Measurements from ENCODE around the gene ITSN1. TPM values are rescaled to one million over a fixed set of nuclear protein-coding genes. Genes with fewer than 3 reads are reported as not detected.

ITSN1 gene
- polyA plus RNA-seq, 1 donor from 2014 or later: 35.1 TPM

DNA sequence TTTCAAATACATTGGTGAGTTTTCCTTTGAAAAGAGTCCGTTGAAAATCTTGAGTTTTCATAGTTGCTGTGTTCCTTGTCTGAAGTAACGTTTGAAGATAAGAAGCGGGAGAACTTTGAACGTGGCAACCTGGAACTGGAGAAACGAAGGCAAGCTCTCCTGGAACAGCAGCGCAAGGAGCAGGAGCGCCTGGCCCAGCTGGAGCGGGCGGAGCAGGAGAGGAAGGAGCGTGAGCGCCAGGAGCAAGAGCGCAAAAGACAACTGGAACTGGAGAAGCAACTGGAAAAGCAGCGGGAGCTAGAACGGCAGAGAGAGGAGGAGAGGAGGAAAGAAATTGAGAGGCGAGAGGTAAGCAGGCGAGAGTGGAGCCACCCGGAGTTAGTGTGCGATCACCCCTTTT, 129.7 kb downstream of the ITSN1 start:
- H4K20me1 ChIP-seq (ENCODE audit: insufficient read depth): no peaks in the 10 kb centered on the region
- no peak overlapping the region for H3K4me2 ChIP-seq (ENCODE audit: low read length)
- TF ChIP-seq EP300 (conservative IDR thresholded peaks at IDR 0.05; ENCODE audit: poor library complexity, severe bottlenecking) (no peak), MXI1 (conservative IDR thresholded peaks at IDR 0.05; ENCODE audit: poor library complexity, severe bottlenecking) (no peak), SMC3 (conservative IDR thresholded peaks at IDR 0.05; ENCODE audit: poor library complexity) (no peak), TAF1 (IDR thresholded peaks at IDR 0.05; ENCODE audit: low read depth) (no peak), EZH2 (IDR thresholded peaks at IDR 0.05; ENCODE audit: borderline replicate concordance, insufficient read depth, low read length, poor library complexity, severe bottlenecking) (no peak), POLR2AphosphoS5 (IDR thresholded peaks at IDR 0.05) (no peak), RAD21 (conservative IDR thresholded peaks at IDR 0.05) (no peak)
- TF ChIP-seq, protein P1, sequence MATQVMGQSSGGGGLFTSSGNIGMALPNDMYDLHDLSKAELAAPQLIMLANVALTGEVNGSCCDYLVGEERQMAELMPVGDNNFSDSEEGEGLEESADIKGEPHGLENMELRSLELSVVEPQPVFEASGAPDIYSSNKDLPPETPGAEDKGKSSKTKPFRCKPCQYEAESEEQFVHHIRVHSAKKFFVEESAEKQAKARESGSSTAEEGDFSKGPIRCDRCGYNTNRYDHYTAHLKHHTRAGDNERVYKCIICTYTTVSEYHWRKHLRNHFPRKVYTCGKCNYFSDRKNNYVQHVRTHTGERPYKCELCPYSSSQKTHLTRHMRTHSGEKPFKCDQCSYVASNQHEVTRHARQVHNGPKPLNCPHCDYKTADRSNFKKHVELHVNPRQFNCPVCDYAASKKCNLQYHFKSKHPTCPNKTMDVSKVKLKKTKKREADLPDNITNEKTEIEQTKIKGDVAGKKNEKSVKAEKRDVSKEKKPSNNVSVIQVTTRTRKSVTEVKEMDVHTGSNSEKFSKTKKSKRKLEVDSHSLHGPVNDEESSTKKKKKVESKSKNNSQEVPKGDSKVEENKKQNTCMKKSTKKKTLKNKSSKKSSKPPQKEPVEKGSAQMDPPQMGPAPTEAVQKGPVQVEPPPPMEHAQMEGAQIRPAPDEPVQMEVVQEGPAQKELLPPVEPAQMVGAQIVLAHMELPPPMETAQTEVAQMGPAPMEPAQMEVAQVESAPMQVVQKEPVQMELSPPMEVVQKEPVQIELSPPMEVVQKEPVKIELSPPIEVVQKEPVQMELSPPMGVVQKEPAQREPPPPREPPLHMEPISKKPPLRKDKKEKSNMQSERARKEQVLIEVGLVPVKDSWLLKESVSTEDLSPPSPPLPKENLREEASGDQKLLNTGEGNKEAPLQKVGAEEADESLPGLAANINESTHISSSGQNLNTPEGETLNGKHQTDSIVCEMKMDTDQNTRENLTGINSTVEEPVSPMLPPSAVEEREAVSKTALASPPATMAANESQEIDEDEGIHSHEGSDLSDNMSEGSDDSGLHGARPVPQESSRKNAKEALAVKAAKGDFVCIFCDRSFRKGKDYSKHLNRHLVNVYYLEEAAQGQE (IDR thresholded peaks at IDR 0.05; ENCODE audit: borderline replicate concordance): no peak
- TF ChIP-seq, protein P2, sequence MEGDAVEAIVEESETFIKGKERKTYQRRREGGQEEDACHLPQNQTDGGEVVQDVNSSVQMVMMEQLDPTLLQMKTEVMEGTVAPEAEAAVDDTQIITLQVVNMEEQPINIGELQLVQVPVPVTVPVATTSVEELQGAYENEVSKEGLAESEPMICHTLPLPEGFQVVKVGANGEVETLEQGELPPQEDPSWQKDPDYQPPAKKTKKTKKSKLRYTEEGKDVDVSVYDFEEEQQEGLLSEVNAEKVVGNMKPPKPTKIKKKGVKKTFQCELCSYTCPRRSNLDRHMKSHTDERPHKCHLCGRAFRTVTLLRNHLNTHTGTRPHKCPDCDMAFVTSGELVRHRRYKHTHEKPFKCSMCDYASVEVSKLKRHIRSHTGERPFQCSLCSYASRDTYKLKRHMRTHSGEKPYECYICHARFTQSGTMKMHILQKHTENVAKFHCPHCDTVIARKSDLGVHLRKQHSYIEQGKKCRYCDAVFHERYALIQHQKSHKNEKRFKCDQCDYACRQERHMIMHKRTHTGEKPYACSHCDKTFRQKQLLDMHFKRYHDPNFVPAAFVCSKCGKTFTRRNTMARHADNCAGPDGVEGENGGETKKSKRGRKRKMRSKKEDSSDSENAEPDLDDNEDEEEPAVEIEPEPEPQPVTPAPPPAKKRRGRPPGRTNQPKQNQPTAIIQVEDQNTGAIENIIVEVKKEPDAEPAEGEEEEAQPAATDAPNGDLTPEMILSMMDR (IDR thresholded peaks at IDR 0.05; ENCODE audit: poor library complexity, severe bottlenecking): no peak
- peaks cover 15% of the 10 kb centered on the region for H3K36me3 ChIP-seq (ENCODE audit: insufficient read depth, low read length)
- no peak overlapping the region for H2AFZ ChIP-seq (ENCODE audit: low read depth, low read length)
- no peak overlapping the region for H3K9ac ChIP-seq (ENCODE audit: low read length)
- H3K27me3 ChIP-seq (ENCODE audit: insufficient read depth, low read depth, low read length): no peaks in the 10 kb centered on the region
- no peak overlapping the region for H3K27ac ChIP-seq (ENCODE audit: low read length)
- no peak overlapping the region for H3K4me3 ChIP-seq (ENCODE audit: low read length)
- H3K79me2 ChIP-seq (replicated peaks; ENCODE audit: insufficient read depth, low read length): no peaks in the 10 kb centered on the region
- no peaks in the 10 kb centered on the region for H3K9me2 ChIP-seq (ENCODE audit: insufficient read depth, low read length)
- H3K9me3 ChIP-seq (ENCODE audit: low read length): no peaks in the 10 kb centered on the region
- no peaks in the 10 kb centered on the region for H3F3A ChIP-seq (ENCODE audit: insufficient read depth, low read length, poor library complexity, severe bottlenecking)

DNA sequence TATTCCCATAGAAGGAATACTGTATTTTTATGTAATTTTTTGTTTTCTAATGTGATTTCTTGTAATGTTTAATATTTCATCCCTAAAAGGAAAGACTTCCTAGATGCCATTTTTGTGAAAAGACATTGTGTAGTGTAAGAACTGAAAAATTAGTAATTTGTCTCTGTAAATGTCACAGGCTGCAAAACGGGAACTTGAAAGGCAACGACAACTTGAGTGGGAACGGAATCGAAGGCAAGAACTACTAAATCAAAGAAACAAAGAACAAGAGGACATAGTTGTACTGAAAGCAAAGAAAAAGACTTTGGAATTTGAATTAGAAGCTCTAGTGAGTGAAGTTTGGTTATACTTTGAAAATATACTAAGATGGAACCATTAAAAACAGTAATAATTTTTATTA, 132.2 kb downstream of the ITSN1 start:
- H2AFZ ChIP-seq (ENCODE audit: low read depth, low read length): no peak overlapping the region
- H4K20me1 ChIP-seq (ENCODE audit: insufficient read depth): no peaks in the 10 kb centered on the region
- H3K4me3 ChIP-seq (ENCODE audit: low read length): no peak overlapping the region
- no peak overlapping the region for H3K27ac ChIP-seq (ENCODE audit: low read length)
- H3K36me3 ChIP-seq (ENCODE audit: insufficient read depth, low read length): peaks cover 15% of the 10 kb centered on the region
- no peaks in the 10 kb centered on the region for H3F3A ChIP-seq (ENCODE audit: insufficient read depth, low read length, poor library complexity, severe bottlenecking)
- no peaks in the 10 kb centered on the region for H3K9me2 ChIP-seq (ENCODE audit: insufficient read depth, low read length)
- TF ChIP-seq POLR2AphosphoS5 (IDR thresholded peaks at IDR 0.05) (no peak), MXI1 (conservative IDR thresholded peaks at IDR 0.05; ENCODE audit: poor library complexity, severe bottlenecking) (no peak), SMC3 (conservative IDR thresholded peaks at IDR 0.05; ENCODE audit: poor library complexity) (no peak), RAD21 (conservative IDR thresholded peaks at IDR 0.05) (no peak), TAF1 (IDR thresholded peaks at IDR 0.05; ENCODE audit: low read depth) (no peak), EP300 (conservative IDR thresholded peaks at IDR 0.05; ENCODE audit: poor library complexity, severe bottlenecking) (no peak), EZH2 (IDR thresholded peaks at IDR 0.05; ENCODE audit: borderline replicate concordance, insufficient read depth, low read length, poor library complexity, severe bottlenecking) (no peak)
- TF ChIP-seq, protein P1 (IDR thresholded peaks at IDR 0.05; ENCODE audit: borderline replicate concordance): no peak
- TF ChIP-seq, protein P2 (IDR thresholded peaks at IDR 0.05; ENCODE audit: poor library complexity, severe bottlenecking): no peak
- no peak overlapping the region for H3K4me2 ChIP-seq (ENCODE audit: low read length)
- no peaks in the 10 kb centered on the region for H3K27me3 ChIP-seq (ENCODE audit: insufficient read depth, low read depth, low read length)
- H3K79me2 ChIP-seq (replicated peaks; ENCODE audit: insufficient read depth, low read length): no peaks in the 10 kb centered on the region
- no peak overlapping the region for H3K9ac ChIP-seq (ENCODE audit: low read length)
- no peaks in the 10 kb centered on the region for H3K9me3 ChIP-seq (ENCODE audit: low read length)
